ENCODE measurements around the gene DOCK2.

DNA sequence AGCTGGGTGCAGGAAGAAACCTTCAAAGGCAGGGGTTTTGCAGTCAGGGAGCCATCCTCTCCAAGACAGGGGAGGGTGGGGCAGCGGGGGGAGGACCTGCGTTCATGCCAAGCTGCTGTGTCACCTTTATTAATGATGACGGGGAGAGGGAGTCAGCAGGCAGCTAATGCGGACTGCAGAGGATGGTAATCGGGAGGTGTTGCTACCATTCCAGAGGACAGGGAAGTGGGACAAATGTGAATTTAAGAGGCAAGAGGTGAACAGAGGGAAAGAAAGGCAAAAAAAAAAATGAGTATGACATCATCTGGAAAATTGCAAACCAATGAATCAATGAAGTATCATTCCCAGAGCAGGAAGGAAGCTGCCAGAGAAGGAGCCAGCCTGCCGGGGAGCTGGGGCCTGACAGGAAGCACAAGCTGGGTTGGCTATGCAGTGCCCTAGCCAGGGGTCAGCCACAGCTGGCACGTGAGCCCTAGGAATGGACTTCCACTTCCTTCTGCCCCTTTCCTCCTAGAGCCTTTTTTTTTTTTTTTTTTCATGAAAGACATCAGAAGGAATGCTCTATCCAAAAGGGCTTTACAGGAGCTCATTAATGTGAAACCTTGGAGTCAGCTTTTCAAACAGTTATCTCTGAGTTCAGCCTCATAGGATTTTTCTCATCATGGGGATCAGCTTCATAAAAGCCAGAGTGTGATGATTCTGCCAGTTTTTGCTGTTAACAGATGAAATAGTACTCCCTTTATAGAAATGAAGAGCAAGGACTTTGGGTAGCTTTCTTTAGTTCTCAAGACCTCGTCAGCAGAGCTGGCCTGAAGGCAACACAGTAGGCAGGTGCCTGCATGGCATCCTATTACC is 334.1 kb downstream of the DOCK2 start:
- TF ChIP-seq ZNF48 (tag by site-specific recombination; IDR thresholded peaks at IDR 0.05) (no peak), CTCF (tag by site-specific recombination; IDR thresholded peaks at IDR 0.05) (no peak), PRDM1 (tag by site-specific recombination; IDR thresholded peaks at IDR 0.05) (no peak), ZNF830 (tag by site-specific recombination; IDR thresholded peaks at IDR 0.05; ENCODE audit: low read depth) (no peak), ZSCAN16 (tag by site-specific recombination; IDR thresholded peaks at IDR 0.05) (no peak), ZNF510 (tag by site-specific recombination; IDR thresholded peaks at IDR 0.05; ENCODE audit: insufficient replicate concordance) (no peak), GLIS2 (tag by site-specific recombination; IDR thresholded peaks at IDR 0.05) (no peak), ZNF645 (tag by site-specific recombination; IDR thresholded peaks at IDR 0.05) (no peak), YY1 (tag by site-specific recombination; IDR thresholded peaks at IDR 0.05) (no peak), MYNN (tag by site-specific recombination; IDR thresholded peaks at IDR 0.05; ENCODE audit: borderline replicate concordance) (no peak), WT1 (tag by site-specific recombination; IDR thresholded peaks at IDR 0.05) (no peak)
- TF ChIP-seq, protein P1, sequence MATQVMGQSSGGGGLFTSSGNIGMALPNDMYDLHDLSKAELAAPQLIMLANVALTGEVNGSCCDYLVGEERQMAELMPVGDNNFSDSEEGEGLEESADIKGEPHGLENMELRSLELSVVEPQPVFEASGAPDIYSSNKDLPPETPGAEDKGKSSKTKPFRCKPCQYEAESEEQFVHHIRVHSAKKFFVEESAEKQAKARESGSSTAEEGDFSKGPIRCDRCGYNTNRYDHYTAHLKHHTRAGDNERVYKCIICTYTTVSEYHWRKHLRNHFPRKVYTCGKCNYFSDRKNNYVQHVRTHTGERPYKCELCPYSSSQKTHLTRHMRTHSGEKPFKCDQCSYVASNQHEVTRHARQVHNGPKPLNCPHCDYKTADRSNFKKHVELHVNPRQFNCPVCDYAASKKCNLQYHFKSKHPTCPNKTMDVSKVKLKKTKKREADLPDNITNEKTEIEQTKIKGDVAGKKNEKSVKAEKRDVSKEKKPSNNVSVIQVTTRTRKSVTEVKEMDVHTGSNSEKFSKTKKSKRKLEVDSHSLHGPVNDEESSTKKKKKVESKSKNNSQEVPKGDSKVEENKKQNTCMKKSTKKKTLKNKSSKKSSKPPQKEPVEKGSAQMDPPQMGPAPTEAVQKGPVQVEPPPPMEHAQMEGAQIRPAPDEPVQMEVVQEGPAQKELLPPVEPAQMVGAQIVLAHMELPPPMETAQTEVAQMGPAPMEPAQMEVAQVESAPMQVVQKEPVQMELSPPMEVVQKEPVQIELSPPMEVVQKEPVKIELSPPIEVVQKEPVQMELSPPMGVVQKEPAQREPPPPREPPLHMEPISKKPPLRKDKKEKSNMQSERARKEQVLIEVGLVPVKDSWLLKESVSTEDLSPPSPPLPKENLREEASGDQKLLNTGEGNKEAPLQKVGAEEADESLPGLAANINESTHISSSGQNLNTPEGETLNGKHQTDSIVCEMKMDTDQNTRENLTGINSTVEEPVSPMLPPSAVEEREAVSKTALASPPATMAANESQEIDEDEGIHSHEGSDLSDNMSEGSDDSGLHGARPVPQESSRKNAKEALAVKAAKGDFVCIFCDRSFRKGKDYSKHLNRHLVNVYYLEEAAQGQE (tag by site-specific recombination; IDR thresholded peaks at IDR 0.05): no peak

All from HEK293 (cell line).